HFF-Myc (cell line): ENCODE data around the gene DHRS11.
A peak's percentile ranks its signal among the peaks of the same experiment; 100 is the strongest.

Experiments
- DNase-seq: peaks from one replicate; pipeline ENCODE4 v3.0.0-alpha.2; 2011; ENCODE audit warnings: low read depth; ENCODE audit errors: extremely low read depth
- H3K4me3 ChIP-seq: replicated peaks from 2 replicates; pipeline ENCODE4 v1.5.1; 2011; ENCODE audit warnings: low read depth, mild to moderate bottlenecking, control low read depth, low read length
- CTCF ChIP-seq: IDR thresholded peaks from 2 replicates; pipeline ENCODE4 v1.5.1; 2012; ENCODE audit warnings: mild to moderate bottlenecking, low read depth, low read length, control low read depth; ENCODE audit errors: missing control alignments

The DHRS11 gene

DNA sequence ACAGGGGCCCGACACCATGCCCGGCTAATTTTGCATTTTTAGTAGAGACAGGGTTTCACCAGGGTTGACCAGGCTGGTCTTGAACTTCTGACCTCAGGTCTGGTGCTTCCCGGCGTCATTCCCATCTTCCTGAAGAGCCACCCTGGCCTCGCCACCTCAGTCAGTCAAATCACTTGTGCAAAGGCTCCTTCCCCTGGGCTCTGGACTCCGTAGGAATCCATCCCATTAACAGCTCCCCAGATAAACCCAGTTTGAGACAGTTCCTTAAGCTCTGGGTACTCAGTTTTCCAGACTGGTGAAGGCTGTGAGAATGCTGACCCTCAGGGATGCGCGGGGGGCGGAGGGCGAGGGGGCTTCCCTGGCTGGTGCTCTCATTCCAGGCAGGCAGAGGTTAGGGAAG lies 49.2 kb downstream of the DHRS11 start:
- H3K4me3 ChIP-seq: no peak overlapping the region
- no peak for DNase-seq
- TF ChIP-seq CTCF: no peak

- no peak for TF ChIP-seq CTCF
- no peak overlapping the region for H3K4me3 ChIP-seq
- DNase-seq: no peak
Observed at GRCh38 chr17:36641331-36641876, 49.7 kb downstream of the DHRS11 start.

DNA sequence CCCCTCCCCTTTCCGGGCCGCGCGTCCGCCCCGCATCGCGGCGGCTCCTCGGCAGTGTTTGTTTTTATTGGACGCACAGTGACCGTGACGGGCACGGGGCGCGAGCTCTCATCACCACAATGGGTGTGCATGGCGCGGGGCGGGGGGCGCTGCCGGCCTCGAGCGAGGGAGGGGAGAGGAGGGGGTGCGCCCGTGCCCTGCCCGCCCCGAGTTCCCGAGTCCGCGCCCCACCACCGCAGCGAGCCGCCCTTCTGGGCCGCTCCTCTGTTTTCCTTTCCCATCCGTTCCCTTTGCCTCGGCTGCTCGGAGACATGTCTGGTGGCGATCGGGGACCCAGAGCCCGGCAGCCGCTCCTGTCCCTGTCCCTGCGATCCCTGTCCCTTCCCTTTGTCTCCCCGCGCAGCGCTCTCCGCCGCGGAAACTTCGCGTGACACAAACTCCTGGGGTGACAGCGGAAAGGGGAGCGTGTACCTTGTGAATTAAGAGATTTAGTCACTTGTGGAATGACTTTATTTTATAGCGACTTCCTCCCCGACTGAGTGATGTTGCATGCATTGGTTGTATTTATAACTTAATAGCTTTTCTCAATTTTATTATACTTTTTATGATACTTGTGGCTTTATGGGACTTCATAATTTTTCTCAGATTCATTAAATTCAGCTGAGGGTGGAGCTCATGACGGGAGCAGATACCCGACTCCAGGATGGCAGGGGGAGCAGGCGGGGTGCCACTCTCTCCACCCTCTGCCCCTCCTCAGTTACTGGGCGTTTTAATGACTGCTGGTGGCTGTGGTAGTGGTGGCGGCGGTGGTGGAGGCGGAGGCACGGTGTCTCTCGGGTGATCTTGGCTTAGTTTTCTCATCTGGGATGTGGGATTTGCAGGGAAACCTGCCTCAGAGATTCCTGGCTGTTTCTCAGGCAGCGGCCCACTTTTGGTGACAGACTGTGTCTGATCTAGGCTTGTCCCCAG lies 50.5 kb downstream of the DHRS11 start:
- no peak for DNase-seq
- no peak overlapping the region for H3K4me3 ChIP-seq
- TF ChIP-seq CTCF: no peak

DNA sequence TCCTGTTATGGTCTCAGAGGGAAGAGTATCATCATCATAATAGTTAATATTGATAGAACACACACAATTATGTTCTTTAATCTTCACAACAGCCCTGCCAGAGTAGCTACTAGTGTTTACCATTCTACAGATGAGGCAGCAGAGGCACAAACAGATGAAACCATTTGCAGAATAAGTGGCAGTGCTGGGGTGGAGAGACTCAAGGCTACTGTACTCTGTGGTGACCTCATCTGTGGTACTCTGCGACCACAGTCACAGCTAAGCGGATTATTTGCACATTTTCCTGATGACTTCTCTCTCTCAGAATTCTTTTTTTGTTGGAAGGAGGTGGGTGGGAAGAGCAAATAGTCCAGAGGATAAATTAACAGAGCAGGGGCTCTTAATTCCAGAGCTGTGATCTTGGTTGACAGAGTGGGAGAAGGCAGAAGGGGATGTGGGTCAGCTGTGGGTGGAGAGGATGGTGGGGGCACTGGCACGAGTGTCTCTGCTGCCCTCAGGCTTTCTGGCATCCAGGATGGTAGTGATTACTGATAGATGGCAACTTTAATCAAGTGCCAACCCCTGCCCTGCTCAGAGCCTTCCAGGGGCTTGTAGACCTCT lies 51.5 kb downstream of the DHRS11 start:
- no peak overlapping the region for H3K4me3 ChIP-seq
- no peak for DNase-seq
- no peak for TF ChIP-seq CTCF

- H3K4me3 ChIP-seq: no peak overlapping the region
- no peak for TF ChIP-seq CTCF
Observed at GRCh38 chr17:36645422-36645821, 53.7 kb downstream of the DHRS11 start.

GRCh38 chr17:36647636-36648035 lies 56.0 kb downstream of the DHRS11 start:
- peak; percentile 13 for TF ChIP-seq CTCF
- no peak for DNase-seq
- H3K4me3 ChIP-seq: no peak overlapping the region

More at GRCh38 chr17:36645422-36645821, 53.7 kb downstream of the DHRS11 start:
- no peak for DNase-seq
